ENCODE data around the gene FNDC3B. TPM values are rescaled to one million over a fixed set of nuclear protein-coding genes. Genes with fewer than 3 reads are reported as not detected.

FNDC3B gene
- total RNA-seq, 4 donors from 2014 or later: 49.7 to 188 (median 165) TPM

DNA sequence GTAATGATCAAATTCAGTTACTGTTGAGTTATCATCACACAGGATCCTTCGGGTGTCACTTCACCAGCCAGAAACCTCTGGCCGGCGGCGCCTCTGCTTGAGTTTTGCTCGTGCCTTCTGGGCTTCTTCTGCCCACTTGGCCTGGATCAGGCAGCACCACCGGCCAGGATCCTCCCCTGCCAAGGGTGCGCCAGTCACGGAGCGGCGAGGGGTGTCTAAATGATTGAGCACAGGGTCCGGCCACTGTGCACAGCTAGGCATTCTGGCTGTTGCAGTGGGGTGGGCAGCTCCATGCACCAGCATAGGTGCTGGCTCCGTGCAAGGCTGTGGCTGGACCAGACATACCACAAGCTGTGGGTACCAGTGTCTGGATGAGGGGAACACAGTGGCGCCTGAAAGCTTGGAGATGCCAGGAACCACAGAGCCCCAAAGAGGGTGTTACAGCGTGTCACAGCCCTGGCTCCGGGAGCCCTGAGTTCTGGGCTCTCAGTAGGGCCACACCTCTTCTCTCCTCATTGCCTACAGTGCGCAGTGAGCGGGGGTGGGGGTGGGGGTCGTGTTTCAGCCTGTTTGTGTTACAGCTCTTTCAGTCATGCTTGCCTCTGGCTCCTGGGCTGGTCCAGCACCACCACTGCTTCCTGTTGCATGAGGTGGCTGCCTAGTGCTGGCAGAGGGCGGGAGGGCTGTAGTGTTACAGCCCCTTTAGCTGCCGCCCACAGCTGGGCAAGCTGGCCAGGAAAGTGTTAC lies 169.4 kb downstream of the FNDC3B start:
- Histone ChIP-seq H3K9me3 (no peaks in the 10 kb centered on the region), H3K4me3 (no peak overlapping the region), H3K27me3 (no peaks in the 10 kb centered on the region), H3K27ac (no peak overlapping the region), H3K4me1 (peaks cover 0 to 3% of the 10 kb centered on the region in 2 donors), H3K36me3 (no peaks in the 10 kb centered on the region)
- no peak for DNase-seq
- TF ChIP-seq, protein P1, sequence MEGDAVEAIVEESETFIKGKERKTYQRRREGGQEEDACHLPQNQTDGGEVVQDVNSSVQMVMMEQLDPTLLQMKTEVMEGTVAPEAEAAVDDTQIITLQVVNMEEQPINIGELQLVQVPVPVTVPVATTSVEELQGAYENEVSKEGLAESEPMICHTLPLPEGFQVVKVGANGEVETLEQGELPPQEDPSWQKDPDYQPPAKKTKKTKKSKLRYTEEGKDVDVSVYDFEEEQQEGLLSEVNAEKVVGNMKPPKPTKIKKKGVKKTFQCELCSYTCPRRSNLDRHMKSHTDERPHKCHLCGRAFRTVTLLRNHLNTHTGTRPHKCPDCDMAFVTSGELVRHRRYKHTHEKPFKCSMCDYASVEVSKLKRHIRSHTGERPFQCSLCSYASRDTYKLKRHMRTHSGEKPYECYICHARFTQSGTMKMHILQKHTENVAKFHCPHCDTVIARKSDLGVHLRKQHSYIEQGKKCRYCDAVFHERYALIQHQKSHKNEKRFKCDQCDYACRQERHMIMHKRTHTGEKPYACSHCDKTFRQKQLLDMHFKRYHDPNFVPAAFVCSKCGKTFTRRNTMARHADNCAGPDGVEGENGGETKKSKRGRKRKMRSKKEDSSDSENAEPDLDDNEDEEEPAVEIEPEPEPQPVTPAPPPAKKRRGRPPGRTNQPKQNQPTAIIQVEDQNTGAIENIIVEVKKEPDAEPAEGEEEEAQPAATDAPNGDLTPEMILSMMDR (IDR thresholded peaks at IDR 0.05): no peak
- TF ChIP-seq POLR2A (IDR thresholded peaks at IDR 0.05): no peak
- intact Hi-C loops (cut with DNase I; ENCODE audit: low total_unique reads): no loop called here

DNA sequence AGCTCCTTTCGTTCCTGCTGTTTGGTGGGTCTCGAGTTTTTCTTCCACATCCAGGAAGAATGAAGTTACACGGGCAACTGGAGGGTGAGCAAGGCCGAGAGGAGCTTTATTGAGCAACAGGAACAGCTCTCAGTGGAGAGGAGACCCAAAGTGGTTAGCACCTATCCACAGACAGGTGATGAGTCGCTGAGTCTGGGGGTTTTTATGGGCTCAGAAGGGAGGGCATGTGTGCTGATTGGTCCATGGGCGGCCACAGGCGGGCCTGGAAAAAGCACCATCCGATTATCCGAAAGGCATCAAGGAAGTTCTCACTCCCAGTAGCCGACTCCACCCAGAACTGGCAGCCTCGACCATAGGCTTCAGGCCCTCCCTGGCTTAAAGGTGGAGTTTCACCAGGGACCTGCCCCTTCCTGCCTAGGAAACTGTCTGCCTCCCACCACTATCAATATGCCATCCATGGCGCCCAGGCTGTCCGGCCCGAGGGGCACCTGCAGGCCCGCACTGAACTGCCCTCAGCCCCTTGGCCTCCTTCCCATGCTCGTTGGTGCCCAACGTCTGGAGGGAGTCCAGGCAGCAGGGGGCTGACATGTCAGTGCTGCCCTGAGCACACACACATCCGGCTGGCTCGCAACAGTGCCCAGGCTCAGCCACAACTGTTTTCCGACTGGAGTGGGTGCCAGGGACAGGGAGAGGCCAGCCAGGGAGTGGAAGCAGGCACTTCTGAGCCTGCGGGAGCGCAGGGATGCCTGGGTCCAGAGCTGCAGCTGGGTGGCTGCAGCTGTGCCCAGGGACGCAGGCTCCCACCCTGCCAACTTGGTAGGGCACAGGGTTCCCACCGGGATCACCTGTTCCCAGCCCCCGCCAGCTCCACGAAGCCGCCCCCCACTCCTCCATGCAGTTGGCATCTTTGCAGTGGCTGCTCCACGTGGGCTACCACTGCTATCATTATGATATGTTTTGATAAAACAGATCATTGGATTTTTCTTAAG lies 170.2 kb downstream of the FNDC3B start:
- no peak for DNase-seq
- Histone ChIP-seq H3K27me3 (no peaks in the 10 kb centered on the region), H3K36me3 (no peaks in the 10 kb centered on the region), H3K9me3 (no peaks in the 10 kb centered on the region), H3K27ac (peak overlapping the region; percentile 3 to 36), H3K4me3 (no peak overlapping the region), H3K4me1 (peaks cover 0 to 9% of the 10 kb centered on the region in 2 donors)
- intact Hi-C loops (cut with DNase I; ENCODE audit: low total_unique reads): loop anchor here (10.0 kb wide), 1 partner anchor 75 kb away; no protein-coding TSS in a partner anchor
- TF ChIP-seq, protein P1 (IDR thresholded peaks at IDR 0.05): no peak
- TF ChIP-seq POLR2A (IDR thresholded peaks at IDR 0.05): no peak

DNA sequence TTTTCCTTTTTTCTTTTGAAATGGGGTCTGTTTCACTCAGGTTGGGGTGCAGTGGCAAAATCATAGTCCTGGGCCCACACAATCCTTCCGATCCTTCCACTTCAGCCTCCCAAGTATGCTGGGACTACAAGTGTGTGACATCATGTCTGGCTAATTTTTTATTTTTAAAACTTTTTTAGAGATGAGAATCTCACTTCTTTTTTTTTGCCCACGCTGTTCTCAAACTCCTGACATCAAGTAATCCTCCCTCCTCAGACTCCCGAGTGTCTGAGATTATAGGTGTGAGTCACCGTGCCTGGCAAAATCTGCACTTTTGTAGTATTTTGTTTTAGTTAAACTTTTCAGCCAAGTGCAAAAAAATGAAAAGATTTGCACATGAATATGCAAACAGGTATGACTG lies 171.0 kb downstream of the FNDC3B start:
- TF ChIP-seq POLR2A (IDR thresholded peaks at IDR 0.05): no peak
- TF ChIP-seq, protein P1 (IDR thresholded peaks at IDR 0.05): no peak
- Histone ChIP-seq H3K4me3 (no peak overlapping the region), H3K9me3 (no peaks in the 10 kb centered on the region), H3K36me3 (no peaks in the 10 kb centered on the region), H3K27me3 (no peaks in the 10 kb centered on the region), H3K4me1 (peaks cover 0 to 9% of the 10 kb centered on the region in 2 donors), H3K27ac (peak overlapping the region in 1 of 2 donors; percentile 36)
- DNase-seq: no peak
- intact Hi-C loops (cut with DNase I; ENCODE audit: low total_unique reads): loop anchor here (10.0 kb wide), 1 partner anchor 74 kb away; no protein-coding TSS in a partner anchor

DNA sequence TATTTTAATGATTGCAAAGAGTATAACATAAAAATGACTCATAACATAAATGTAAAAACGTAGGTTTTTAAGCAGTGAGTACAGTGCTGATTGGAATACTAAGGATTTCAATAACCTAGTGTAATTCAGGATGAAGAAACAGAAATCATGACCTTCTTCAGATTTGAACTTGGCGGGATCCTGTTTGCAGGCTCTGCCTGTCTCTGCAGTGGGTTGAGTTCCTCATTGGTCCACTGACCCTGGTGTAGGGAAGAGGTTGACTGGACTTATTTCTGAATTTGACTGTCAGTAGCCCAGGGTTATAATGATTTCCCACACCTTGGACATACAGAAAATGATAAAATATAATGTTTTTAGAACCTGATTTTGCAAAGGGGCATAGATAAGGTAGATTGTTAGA lies 171.7 kb downstream of the FNDC3B start:
- DNase-seq: no peak
- TF ChIP-seq, protein P1 (IDR thresholded peaks at IDR 0.05): no peak
- no peak for TF ChIP-seq POLR2A (IDR thresholded peaks at IDR 0.05)
- H3K36me3 ChIP-seq: no peaks in the 10 kb centered on the region
- no peak overlapping the region for H3K4me3 ChIP-seq
- peaks cover 0 to 9% of the 10 kb centered on the region in 2 donors for H3K4me1 ChIP-seq
- H3K27me3 ChIP-seq: no peaks in the 10 kb centered on the region
- H3K27ac ChIP-seq: no peak overlapping the region
- H3K9me3 ChIP-seq: no peaks in the 10 kb centered on the region
- intact Hi-C loops (cut with DNase I; ENCODE audit: low total_unique reads): loop anchor here (10.0 kb wide), 1 partner anchor 74 kb away; no protein-coding TSS in a partner anchor
